Fibroblast of lung (primary cell): ENCODE measurements around the gene PAX2. TPM values are rescaled to one million over a fixed set of nuclear protein-coding genes. Genes with fewer than 3 reads are reported as not detected.

Experiments
- DNase-seq, 2 donors: peaks; one replicate each; pipeline versions ENCODE4 v3.0.0 to v3.0.0-alpha.2; 2010; ENCODE audit warnings: low read depth in 2 of 2
- H2AFZ ChIP-seq: 2 replicates; pipeline ENCODE4 v1.5.1; 2012; ENCODE audit warnings: low read length, control low read depth, inconsistent platforms
- H3K27ac ChIP-seq: 2 replicates; pipeline ENCODE4 v1.5.1; 2011; ENCODE audit warnings: low read length, control low read depth; ENCODE audit not compliant: insufficient read depth
- H3K27me3 ChIP-seq: 2 replicates; pipeline ENCODE4 v1.5.1; 2011; ENCODE audit warnings: mild to moderate bottlenecking, low read length; ENCODE audit not compliant: control insufficient read depth, insufficient read depth
- H3K36me3 ChIP-seq: 2 replicates; pipeline ENCODE4 v1.5.1; 2011; ENCODE audit warnings: low read length; ENCODE audit not compliant: control insufficient read depth, insufficient read depth
- H3K4me1 ChIP-seq: 2 replicates; pipeline ENCODE4 v1.5.1; 2011; ENCODE audit warnings: low read length; ENCODE audit not compliant: control insufficient read depth, insufficient read depth; ENCODE audit errors: extremely low read depth
- H3K4me2 ChIP-seq: 2 replicates; pipeline ENCODE4 v1.5.1; 2011; ENCODE audit warnings: low read length, control low read depth; ENCODE audit not compliant: insufficient read depth; ENCODE audit errors: extremely low read depth
- H3K4me3 ChIP-seq, 4 experiments: fragments of 200-600 bp in 1 of 4; sonication (generic) in 1 of 4; replicated peaks in 1 of 4; 2 replicates each; pipeline ENCODE4 v1.5.1; 2011 to 2016; ENCODE audit warnings: low read length in 4 of 4, low read depth in 3 of 4, mild to moderate bottlenecking in 3 of 4, control low read depth in 2 of 4, inconsistent platforms in 1 of 4, mixed read lengths in 1 of 4; ENCODE audit not compliant: insufficient read depth in 1 of 4; ENCODE audit errors: control extremely low read depth in 1 of 4
- H3K79me2 ChIP-seq: 2 replicates; pipeline ENCODE4 v1.5.1; 2012; ENCODE audit warnings: mild to moderate bottlenecking, low read length, inconsistent platforms; ENCODE audit not compliant: control insufficient read depth, insufficient read depth
- H3K9ac ChIP-seq: 2 replicates; pipeline ENCODE4 v1.5.1; 2011; ENCODE audit warnings: mild to moderate bottlenecking, low read length, control low read depth; ENCODE audit not compliant: insufficient read depth
- H3K9me3 ChIP-seq: 2 replicates; pipeline ENCODE4 v1.5.1; 2012; ENCODE audit warnings: low read depth, low read length; ENCODE audit not compliant: control insufficient read depth, insufficient read depth
- H4K20me1 ChIP-seq: 2 replicates; pipeline ENCODE4 v1.5.1; 2011; ENCODE audit warnings: low read length; ENCODE audit not compliant: control insufficient read depth, insufficient read depth; ENCODE audit errors: extremely low read depth
- CTCF ChIP-seq, 2 donors: IDR thresholded peaks in 1 of 2; conservative IDR thresholded peaks in 1 of 2; 1 replicate in 1 of 2; 2 replicates in 1 of 2; pipeline ENCODE4 v1.5.1; 2011 to 2012; ENCODE audit warnings: low read length in 2 of 2, control low read depth in 1 of 2, inconsistent platforms in 1 of 2, low read depth in 1 of 2, mild to moderate bottlenecking in 1 of 2
- EZH2 ChIP-seq: IDR thresholded peaks from 2 replicates; pipeline ENCODE4 v1.5.1; 2012; ENCODE audit warnings: low read length, control low read depth, mild to moderate bottlenecking; ENCODE audit errors: missing control alignments
- polyA plus RNA-seq, 2 donors: library from polyadenylated mRNA; depleted of rRNA in 1 of 2; stranded (reverse) in 1 of 2; unstranded in 1 of 2; fragments of >200 nt; gene quantifications; 2 replicates each; pipeline ENCODE4 v1.2.1, GENCODE V29; 2011 to 2012; ENCODE audit warnings: missing spikeins in 1 of 2
- total RNA-seq: library from RNA; depleted of rRNA; stranded (reverse); fragments of >200 nt; gene quantifications from 2 replicates; pipeline ENCODE4 v1.2.1, GENCODE V29; 2014

Gene PAX2
- total and polyA plus RNA-seq, 2 donors (not counting 1 experiment from before 2014, with no cell fraction given) = not detected

- TF ChIP-seq CTCF (conservative IDR thresholded peaks at IDR 0.05 in 1 of 2, IDR thresholded peaks at IDR 0.05 in 1 of 2; ENCODE audit: low read depth in 1 of 2, low read length in 2 of 2) (no peak), EZH2 (no peak)
- Histone ChIP-seq H3K27ac (no peak overlapping the region), H3K4me2 (no peak overlapping the region), H3K27me3 (peaks cover 3% of the 10 kb centered on the region), H3K36me3 (no peaks in the 10 kb centered on the region), H2AFZ (no peak overlapping the region), H3K4me3 (no peak overlapping the region), H3K9me3 (no peaks in the 10 kb centered on the region), H3K4me1 (peaks cover 3% of the 10 kb centered on the region), H3K9ac (no peak overlapping the region), H4K20me1 (no peaks in the 10 kb centered on the region), H3K79me2 (no peaks in the 10 kb centered on the region)
- no peak for DNase-seq
Observed at GRCh38 chr10:100876585-100877460, 131.4 kb downstream of the PAX2 start.

- Histone ChIP-seq H3K36me3 (no peaks in the 10 kb centered on the region), H4K20me1 (no peaks in the 10 kb centered on the region), H3K27me3 (peaks cover 3% of the 10 kb centered on the region), H3K4me3 (no peak overlapping the region), H3K4me1 (peaks cover 7% of the 10 kb centered on the region), H3K4me2 (no peak overlapping the region), H3K9me3 (no peaks in the 10 kb centered on the region), H3K27ac (no peak overlapping the region), H3K9ac (no peak overlapping the region), H2AFZ (no peak overlapping the region), H3K79me2 (no peaks in the 10 kb centered on the region)
- DNase-seq = no peak
- TF ChIP-seq CTCF (conservative IDR thresholded peaks at IDR 0.05 in 1 of 2, IDR thresholded peaks at IDR 0.05 in 1 of 2; ENCODE audit: low read depth in 1 of 2, low read length in 2 of 2) (no peak), EZH2 (no peak)
Observed at GRCh38 chr10:100877461-100877850, 132.1 kb downstream of the PAX2 start.

GRCh38 chr10:100878291-100878910, 133.0 kb downstream of the PAX2 start:
- TF ChIP-seq EZH2 (no peak), CTCF (conservative IDR thresholded peaks at IDR 0.05 in 1 of 2, IDR thresholded peaks at IDR 0.05 in 1 of 2; ENCODE audit: low read depth in 1 of 2, low read length in 2 of 2) (peak; percentile 79 to 86)
- no peak overlapping the region for H3K9ac ChIP-seq
- H3K9me3 ChIP-seq = no peaks in the 10 kb centered on the region
- peak; percentile 59 to 78 for DNase-seq
- H4K20me1 ChIP-seq = no peaks in the 10 kb centered on the region
- H3K27me3 ChIP-seq = peaks cover 3% of the 10 kb centered on the region
- H3K27ac ChIP-seq = no peak overlapping the region
- no peak overlapping the region for H2AFZ ChIP-seq
- H3K79me2 ChIP-seq = no peaks in the 10 kb centered on the region
- H3K4me1 ChIP-seq = peaks cover 13% of the 10 kb centered on the region
- H3K4me3 ChIP-seq = no peak overlapping the region
- H3K4me2 ChIP-seq = no peak overlapping the region
- H3K36me3 ChIP-seq = no peaks in the 10 kb centered on the region

Other genes starting within 250 kb of the PAX2 start
- 2.3 and 3.0 TPM in 2 replicates for gene SEC31B, start 225.7 kb upstream of the PAX2 start, total RNA-seq
- 1.8 and 2.7 TPM in 2 replicates for gene SEC31B, start 225.7 kb upstream of the PAX2 start, polyA plus RNA-seq
- gene NDUFB8, start 215.7 kb upstream of the PAX2 start, total RNA-seq = 154 and 167 TPM in 2 replicates
- 160 and 177 TPM in 2 replicates for gene NDUFB8, start 215.7 kb upstream of the PAX2 start, polyA plus RNA-seq
- gene HIF1AN, start 209.6 kb upstream of the PAX2 start, total RNA-seq = 10.3 and 14.2 TPM in 2 replicates
- gene HIF1AN, start 209.6 kb upstream of the PAX2 start, polyA plus RNA-seq = 16.6 and 26.6 TPM in 2 replicates
- gene SLF2, start 167.4 kb downstream of the PAX2 start, total RNA-seq = 32.5 and 34.9 TPM in 2 replicates
- 11.1 and 16.6 TPM in 2 replicates for gene SLF2, start 167.4 kb downstream of the PAX2 start, polyA plus RNA-seq
- gene SEMA4G, start 223.9 kb downstream of the PAX2 start, total RNA-seq = 0.51 and 1.8 TPM in 2 replicates
- 3.2 and 3.5 TPM in 2 replicates for gene SEMA4G, start 223.9 kb downstream of the PAX2 start, polyA plus RNA-seq
- gene MRPL43, start 241.9 kb downstream of the PAX2 start, total RNA-seq = 54.4 and 61.4 TPM in 2 replicates
- 62.1 and 87.5 TPM in 2 replicates for gene MRPL43, start 241.9 kb downstream of the PAX2 start, polyA plus RNA-seq
- 6.1 and 8.0 TPM in 2 replicates for gene TWNK, start 242.0 kb downstream of the PAX2 start, total RNA-seq
- 3.8 and 6.7 TPM in 2 replicates for gene TWNK, start 242.0 kb downstream of the PAX2 start, polyA plus RNA-seq